ENCODE results near the gene USP32. TPM values are rescaled to one million over a fixed set of nuclear protein-coding genes. Genes with fewer than 3 reads are reported as not detected.

The USP32 gene
- total RNA-seq, 2 donors from 2014 or later, result 54.1 to 74.3 TPM

DNA sequence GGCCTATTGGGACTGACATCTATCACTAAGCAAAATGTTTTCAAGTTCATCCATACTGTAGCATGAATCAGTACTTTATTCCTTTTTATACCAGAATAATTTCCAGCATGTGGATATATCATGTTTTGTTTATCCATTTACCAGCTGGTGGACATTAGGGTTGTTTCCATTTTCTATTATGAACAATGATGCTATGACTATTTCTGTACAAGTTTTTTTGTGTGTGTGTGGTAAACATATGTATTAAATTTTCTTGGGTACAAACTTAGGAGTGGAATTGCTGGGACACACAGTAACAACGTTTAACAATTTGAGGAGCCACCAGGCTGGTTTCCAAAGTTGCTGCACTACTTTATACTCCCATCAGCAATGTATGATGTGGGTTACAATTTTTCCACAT, 91.0 kb downstream of the USP32 start:
- no peak for DNase-seq
- no peak overlapping the region for H3K9ac ChIP-seq (ENCODE audit: extremely low read depth, low read length, poor library complexity, severe bottlenecking)
- Mint-ChIP-seq H3K9me3 (no peaks in the 10 kb centered on the region), H3K4me3 (no peak overlapping the region), H3K27me3 (ENCODE audit: insufficient read depth) (no peaks in the 10 kb centered on the region), H3K36me3 (ENCODE audit: low read depth) (peaks cover 3% of the 10 kb centered on the region), H3K27ac (no peak overlapping the region), H3K4me1 (peaks cover 5% of the 10 kb centered on the region)
- H3K36me3 ChIP-seq (ENCODE audit: control insufficient read depth, insufficient read depth, low read length), result peaks cover 6% of the 10 kb centered on the region
- no peaks in the 10 kb centered on the region for H3K4me1 ChIP-seq (ENCODE audit: control insufficient read depth, insufficient read depth, low read length)
- no peak overlapping the region for H3K4me3 ChIP-seq (ENCODE audit: low read length)
- no peak overlapping the region for H3K27ac ChIP-seq (ENCODE audit: low read depth, low read length)
- TF ChIP-seq, protein P1, sequence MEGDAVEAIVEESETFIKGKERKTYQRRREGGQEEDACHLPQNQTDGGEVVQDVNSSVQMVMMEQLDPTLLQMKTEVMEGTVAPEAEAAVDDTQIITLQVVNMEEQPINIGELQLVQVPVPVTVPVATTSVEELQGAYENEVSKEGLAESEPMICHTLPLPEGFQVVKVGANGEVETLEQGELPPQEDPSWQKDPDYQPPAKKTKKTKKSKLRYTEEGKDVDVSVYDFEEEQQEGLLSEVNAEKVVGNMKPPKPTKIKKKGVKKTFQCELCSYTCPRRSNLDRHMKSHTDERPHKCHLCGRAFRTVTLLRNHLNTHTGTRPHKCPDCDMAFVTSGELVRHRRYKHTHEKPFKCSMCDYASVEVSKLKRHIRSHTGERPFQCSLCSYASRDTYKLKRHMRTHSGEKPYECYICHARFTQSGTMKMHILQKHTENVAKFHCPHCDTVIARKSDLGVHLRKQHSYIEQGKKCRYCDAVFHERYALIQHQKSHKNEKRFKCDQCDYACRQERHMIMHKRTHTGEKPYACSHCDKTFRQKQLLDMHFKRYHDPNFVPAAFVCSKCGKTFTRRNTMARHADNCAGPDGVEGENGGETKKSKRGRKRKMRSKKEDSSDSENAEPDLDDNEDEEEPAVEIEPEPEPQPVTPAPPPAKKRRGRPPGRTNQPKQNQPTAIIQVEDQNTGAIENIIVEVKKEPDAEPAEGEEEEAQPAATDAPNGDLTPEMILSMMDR (conservative IDR thresholded peaks at IDR 0.05), result no peak
- no peaks in the 10 kb centered on the region for H3K9me3 ChIP-seq (ENCODE audit: control insufficient read depth, low read length)
- no peaks in the 10 kb centered on the region for H3K27me3 ChIP-seq (ENCODE audit: control insufficient read depth, insufficient read depth, low read length, poor library complexity, severe bottlenecking)
- WGBS, 2 experiments (ENCODE audit: insufficient coverage in 1 of 2, insufficient read length in 1 of 2), result 100% methylated on average over 1 of the region's 1 CpG; no CpG with 5 or more reads in 1 of the 2 experiments

DNA sequence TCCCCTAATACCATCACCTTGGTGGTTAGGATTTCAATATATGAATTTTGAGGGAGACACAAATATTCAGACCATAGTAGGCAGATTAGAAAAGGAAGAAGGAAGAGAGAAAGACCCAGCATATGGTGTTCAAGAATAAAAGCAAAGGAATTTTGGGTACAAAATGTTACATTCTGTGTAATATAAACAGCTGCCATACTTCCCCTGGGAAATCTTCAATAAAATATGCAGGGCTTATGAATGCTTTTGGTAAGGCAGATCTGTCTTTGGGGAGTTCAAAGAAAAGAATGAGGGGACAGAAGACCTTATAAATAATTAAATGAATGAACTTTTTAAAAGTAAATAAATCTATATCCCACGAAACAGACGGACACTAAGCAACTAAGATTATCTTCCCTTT, 91.9 kb downstream of the USP32 start:
- WGBS, 2 experiments (ENCODE audit: insufficient coverage in 1 of 2, insufficient read length in 1 of 2), result 100% methylated on average over 2 of the region's 2 CpGs; no CpG with 5 or more reads in 1 of the 2 experiments
- peaks cover 6% of the 10 kb centered on the region for H3K36me3 ChIP-seq (ENCODE audit: control insufficient read depth, insufficient read depth, low read length)
- TF ChIP-seq, protein P1 (conservative IDR thresholded peaks at IDR 0.05), result no peak
- no peaks in the 10 kb centered on the region for H3K9me3 ChIP-seq (ENCODE audit: control insufficient read depth, low read length)
- Mint-ChIP-seq H3K27ac (no peak overlapping the region), H3K4me1 (peaks cover 5% of the 10 kb centered on the region), H3K9me3 (no peaks in the 10 kb centered on the region), H3K27me3 (ENCODE audit: insufficient read depth) (no peaks in the 10 kb centered on the region), H3K36me3 (ENCODE audit: low read depth) (peaks cover 3% of the 10 kb centered on the region), H3K4me3 (no peak overlapping the region)
- no peak overlapping the region for H3K9ac ChIP-seq (ENCODE audit: extremely low read depth, low read length, poor library complexity, severe bottlenecking)
- no peak for DNase-seq
- no peak overlapping the region for H3K4me3 ChIP-seq (ENCODE audit: low read length)
- H3K4me1 ChIP-seq (ENCODE audit: control insufficient read depth, insufficient read depth, low read length), result no peaks in the 10 kb centered on the region
- H3K27me3 ChIP-seq (ENCODE audit: control insufficient read depth, insufficient read depth, low read length, poor library complexity, severe bottlenecking), result no peaks in the 10 kb centered on the region
- H3K27ac ChIP-seq (ENCODE audit: low read depth, low read length), result no peak overlapping the region

DNA sequence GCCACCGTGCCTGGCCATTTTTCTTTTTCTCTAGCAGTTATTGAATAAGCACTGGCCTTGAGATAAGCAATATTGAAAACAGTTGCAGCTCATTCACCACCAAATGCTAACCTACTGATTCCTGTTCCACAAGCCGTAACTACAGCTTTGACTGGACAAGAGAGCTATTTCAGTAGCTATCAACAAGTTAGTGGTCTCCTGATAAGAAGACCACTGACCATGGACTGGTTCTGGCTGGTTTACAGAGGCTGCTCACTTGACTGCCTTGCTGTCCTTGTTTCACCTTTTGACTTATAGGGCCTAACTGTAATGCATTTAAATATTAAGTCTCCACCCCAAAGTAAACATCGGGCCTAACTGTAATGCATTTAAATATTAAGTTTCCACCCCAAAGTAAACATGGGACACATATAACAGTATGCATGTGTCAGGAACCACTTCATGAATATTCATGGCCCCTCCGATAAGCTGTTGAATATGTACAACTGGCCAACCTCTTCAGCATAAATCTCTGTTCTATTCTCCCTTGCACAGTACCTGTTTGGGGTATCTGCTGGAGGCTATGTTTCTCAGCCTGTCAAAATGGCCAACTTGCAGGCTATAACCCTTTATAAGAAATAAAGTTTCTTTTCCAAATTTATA, 94.1 kb downstream of the USP32 start:
- Mint-ChIP-seq H3K9me3 (no peaks in the 10 kb centered on the region), H3K4me1 (no peaks in the 10 kb centered on the region), H3K4me3 (no peak overlapping the region), H3K27ac (no peak overlapping the region), H3K27me3 (ENCODE audit: insufficient read depth) (no peaks in the 10 kb centered on the region), H3K36me3 (ENCODE audit: low read depth) (peaks cover 12% of the 10 kb centered on the region)
- Histone ChIP-seq H3K27ac (ENCODE audit: low read depth, low read length) (no peak overlapping the region), H3K36me3 (ENCODE audit: control insufficient read depth, insufficient read depth, low read length) (peaks cover 6% of the 10 kb centered on the region), H3K27me3 (ENCODE audit: control insufficient read depth, insufficient read depth, low read length, poor library complexity, severe bottlenecking) (no peaks in the 10 kb centered on the region), H3K4me3 (ENCODE audit: low read length) (no peak overlapping the region), H3K9ac (ENCODE audit: extremely low read depth, low read length, poor library complexity, severe bottlenecking) (no peak overlapping the region), H3K9me3 (ENCODE audit: control insufficient read depth, low read length) (no peaks in the 10 kb centered on the region), H3K4me1 (ENCODE audit: control insufficient read depth, insufficient read depth, low read length) (no peaks in the 10 kb centered on the region)
- WGBS, 2 experiments (ENCODE audit: insufficient coverage in 1 of 2, insufficient read length in 1 of 2), result 97 to 100% methylated on average over 3 to 4 of the region's 4 CpGs
- DNase-seq, result no peak
- TF ChIP-seq, protein P1 (conservative IDR thresholded peaks at IDR 0.05), result no peak

Measured in endodermal cell (in vitro differentiated cells).